Measurements from ENCODE around the gene NT5DC3.
"Not testable (repeated sequence)": the region's sequence is repeated elsewhere in the genome, so short reads cannot be mapped to it uniquely, and the experiment has no call there.

NT5DC3 gene

GRCh38 chr12:103832048-103832997, 8.7 kb downstream of the NT5DC3 start:
- DNase-seq: no peak

DNA sequence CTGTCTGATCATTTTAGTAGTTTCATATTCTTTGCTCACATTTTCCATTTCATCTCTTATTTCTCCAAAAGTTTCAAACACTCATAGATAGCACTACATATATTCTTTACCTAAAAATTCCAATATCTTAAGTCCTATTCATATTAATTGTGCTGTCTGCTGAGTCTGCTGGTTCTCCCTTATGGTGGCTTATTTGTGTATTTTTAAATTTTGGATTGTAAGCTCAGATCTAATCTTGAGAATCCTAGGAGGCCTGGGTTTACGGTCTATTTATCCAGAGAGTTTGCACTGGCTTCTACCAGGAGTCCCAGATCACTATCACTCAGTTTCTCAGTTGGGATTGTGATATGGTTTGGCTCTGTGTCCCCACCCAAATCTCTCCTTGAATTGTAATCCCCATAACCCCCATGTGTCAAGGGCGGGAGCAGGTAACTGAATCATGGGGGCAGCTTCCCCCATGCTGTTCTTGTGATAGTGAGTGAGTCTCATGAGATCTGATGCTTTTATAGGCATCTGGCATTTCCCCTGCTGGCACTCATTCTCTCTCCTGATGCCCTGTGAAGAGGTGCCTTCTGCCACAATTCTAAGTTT, 10.2 kb downstream of the NT5DC3 start:
- no peak for DNase-seq

DNA sequence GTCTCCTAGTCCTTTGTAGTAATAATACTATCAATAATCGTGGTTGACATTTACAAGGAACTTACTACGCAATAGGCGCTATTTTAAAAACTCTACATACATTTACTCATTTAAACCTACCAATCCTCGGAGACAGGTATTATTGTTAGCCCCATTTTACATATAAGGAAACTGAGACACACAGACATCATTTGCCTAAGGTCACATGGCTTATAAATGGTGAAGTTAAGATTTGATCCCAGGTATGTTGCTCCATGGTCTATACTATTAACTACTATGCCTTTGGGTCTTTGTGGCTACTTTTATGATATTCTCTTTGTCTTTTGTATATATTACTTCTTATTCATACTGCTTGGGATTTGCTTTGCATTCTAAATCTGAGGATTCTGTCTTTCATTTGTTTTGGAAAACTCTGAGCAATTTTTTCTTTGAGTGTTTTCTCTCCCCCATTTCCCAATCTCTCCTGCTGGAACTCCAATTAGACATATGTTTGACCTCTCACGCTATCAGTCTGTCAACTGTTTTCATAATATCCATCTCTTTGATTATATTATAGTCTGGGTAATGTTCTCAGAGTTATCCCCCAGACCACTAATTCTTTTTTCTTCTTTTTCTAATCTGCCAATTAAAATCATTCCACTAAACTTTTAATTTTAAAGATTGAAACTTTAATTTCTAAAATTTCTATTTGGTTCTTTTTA, 10.9 kb downstream of the NT5DC3 start:
- DNase-seq: no peak

GRCh38 chr12:103829092-103829491, 11.9 kb downstream of the NT5DC3 start:
- DNase-seq: no peak

DNA sequence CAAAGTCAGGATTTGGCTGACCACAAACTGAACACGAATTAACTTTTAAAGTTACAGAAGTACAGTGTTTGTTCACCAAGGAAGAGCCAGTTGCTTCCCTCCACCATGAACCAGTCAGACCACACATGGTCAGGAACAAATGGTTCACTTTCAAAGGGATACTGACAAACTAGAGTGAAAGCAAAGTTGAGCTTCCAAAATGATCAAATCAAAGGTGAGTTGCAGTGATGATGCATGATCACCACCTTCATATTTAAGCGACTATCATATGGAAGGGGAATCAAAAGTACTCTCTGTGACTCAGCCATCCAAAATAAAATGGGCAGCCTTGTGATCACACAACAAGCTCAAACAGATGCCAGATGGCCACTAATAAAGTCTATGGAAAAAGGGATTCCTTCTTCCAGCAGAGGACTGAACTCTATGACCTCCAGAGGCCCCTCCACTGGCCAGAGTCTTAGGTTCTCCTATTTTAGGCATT, 13.1 kb downstream of the NT5DC3 start:
- DNase-seq: no peak

GRCh38 chr12:103824845-103825244, 16.2 kb downstream of the NT5DC3 start:
- no peak for DNase-seq

DNA sequence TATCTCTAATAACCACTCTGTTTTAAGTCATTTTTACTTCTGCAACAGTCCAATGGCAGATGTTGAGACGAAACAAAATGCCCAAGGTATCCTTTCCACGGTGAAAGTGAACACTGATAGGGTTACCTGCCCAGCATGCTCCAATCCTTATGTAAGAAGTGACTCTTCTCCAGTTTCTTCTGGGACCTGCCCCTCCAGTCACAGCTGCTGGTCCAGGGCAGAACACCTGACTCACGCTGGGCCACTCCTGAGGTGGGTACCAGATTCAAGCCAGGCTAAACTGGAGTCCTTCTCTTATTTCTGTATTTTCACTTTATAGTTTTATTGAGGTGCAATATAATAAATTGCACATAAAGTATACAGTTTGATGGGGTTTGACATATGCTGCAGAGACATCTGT, 16.7 kb downstream of the NT5DC3 start:
- DNase-seq: no peak

DNA sequence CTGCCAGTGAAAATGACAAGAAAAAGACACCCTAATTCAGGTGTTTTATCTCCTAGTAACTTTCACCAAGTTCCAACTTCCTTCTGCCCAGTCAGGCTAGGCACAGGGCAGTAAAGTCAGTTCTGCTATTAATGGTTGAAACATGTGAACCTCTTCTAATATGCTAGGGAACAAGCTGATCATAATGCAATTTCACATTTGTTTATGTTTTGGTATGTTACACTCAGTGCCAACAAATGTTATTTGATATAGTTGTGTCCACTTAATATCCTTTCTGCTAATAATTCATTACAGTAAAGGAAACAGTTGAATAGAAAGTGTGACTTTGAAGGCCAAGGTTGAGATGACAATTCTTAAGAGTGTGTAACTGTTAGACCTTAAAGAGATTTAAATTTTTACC, 17.2 kb downstream of the NT5DC3 start:
- DNase-seq: no peak

GRCh38 chr12:103821773-103822172, 19.3 kb downstream of the NT5DC3 start:
- no peak for DNase-seq

DNA sequence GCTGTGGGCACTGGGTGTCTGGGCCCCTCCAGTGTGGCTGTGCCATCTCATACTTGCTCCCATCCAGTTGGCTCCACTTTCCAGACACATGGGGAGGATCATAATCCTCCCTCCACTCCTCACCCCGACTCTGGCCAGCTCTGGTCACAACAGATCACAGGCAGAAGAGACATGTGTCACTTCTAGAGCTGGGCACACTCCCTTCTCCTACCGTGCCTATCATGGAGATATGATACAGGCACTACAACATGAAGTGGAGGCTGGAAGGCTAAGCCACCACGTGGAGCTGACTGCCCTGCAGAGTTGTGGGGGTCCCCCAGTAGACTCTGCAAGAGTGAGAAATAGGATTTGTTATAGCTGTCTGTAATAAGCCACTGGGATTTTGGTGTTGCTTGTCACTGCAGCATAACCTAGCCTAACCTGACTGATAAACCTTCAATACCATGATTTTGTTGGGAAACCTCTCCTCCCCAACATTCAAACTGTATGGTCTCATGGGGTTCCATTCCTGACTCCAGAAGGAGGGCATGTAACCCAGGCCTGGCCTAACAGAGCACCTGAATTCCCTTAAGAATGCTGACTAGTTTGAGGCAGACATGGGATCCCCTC, 20.0 kb downstream of the NT5DC3 start:
- DNase-seq: no peak

GRCh38 chr12:103820361-103820760, 20.7 kb downstream of the NT5DC3 start:
- DNase-seq: no peak

DNA sequence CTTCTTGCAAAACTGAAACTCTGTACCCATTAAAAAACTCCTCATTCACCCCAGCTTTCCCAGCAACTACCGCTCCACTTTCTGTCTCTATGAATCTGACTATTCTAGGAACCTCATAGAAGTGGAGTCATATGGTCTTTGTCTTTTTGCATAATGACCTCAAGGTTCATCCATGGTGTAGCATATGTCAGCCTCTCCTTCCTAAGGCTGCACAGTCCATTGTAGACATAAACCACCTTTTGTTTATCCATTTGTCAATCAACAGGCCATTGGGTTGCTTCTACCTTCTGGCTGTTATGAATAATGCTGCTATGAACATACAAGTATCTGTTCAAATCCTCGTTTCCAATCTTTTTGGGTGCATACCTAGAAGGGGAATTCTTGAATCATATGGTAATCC, 21.1 kb downstream of the NT5DC3 start:
- no peak for DNase-seq

DNA sequence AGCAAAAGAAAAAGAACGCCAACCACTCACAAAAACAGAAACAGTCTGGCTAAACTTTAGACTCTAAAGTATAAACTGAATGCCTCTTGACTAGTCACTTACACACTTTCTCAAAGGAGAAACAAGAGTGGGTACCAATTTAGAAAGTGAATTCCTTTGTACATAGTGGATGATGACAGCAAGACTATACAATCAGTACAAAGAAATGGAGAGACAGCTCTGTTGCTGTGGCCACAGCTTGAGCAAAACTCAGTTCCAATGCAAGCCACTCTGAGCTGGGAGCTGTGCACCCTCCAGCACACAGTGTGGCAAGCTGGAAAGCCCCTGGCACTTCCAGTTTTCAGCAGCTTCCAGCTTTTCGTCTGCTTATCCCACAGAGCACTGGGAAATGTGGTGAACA, 21.7 kb downstream of the NT5DC3 start:
- no peak for DNase-seq

GRCh38 chr12:103817791-103818190, 23.2 kb downstream of the NT5DC3 start:
- no peak for DNase-seq

DNA sequence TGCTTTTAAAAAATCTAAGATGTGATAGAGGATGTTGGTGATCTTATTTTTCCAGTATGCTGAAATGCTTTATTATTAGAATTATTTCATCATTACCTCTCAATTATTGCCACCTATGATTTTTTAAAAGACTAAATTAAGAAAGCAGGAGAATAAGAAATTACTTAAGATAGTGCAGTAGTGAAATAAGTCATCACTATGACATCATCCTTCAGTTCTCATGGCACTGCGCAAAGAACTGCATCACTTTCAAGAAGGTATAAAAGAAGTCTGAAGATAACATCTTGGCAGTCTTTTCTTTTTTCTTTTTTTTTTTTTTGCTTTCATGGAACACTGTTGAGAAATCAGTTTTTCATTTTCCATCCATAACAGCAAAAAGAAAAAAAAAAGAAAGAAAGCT, 24.4 kb downstream of the NT5DC3 start:
- DNase-seq: no peak

- DNase-seq: no peak
Measured at GRCh38 chr12:103814436-103814835, 26.6 kb downstream of the NT5DC3 start.

DNA sequence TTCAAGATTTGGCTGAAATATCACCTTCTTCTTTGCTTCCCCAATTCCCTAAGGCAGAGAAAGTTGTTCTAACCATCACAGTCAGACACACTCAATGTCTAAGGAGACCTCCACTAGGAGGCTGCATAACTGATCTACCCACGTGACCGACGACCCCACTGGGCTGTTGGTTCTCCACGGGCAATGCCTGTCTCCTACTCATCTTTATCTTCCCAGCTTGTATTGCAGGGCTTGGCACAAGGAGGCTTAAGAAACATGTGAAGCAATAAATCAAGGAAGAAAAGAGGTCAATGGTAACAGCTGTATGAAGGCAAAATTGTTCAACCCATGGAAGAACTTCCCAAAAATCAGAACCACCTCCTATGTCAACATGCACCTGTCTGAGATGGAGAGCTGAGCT, 27.1 kb downstream of the NT5DC3 start:
- DNase-seq: no peak

- DNase-seq: no peak
Measured at GRCh38 chr12:103813426-103813825, 27.6 kb downstream of the NT5DC3 start.

DNA sequence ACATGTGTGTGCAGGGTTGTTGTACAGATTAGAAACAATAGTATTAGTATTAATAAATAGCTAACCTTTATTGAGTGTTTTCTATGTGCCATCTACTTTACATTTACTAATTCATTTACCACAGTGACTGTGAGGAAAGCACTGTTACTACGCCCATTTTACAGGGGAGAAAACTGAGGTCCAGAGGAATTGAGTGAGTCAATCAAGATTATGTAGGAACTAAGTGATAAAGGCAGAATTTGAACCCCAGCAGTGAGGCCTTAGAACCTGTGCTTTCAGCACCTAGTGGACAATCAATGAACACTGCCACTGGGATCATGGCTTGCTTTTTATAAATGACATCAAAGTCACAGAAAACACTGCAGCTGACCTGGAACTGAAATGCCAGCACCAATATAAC, 28.2 kb downstream of the NT5DC3 start:
- no peak for DNase-seq

DNA sequence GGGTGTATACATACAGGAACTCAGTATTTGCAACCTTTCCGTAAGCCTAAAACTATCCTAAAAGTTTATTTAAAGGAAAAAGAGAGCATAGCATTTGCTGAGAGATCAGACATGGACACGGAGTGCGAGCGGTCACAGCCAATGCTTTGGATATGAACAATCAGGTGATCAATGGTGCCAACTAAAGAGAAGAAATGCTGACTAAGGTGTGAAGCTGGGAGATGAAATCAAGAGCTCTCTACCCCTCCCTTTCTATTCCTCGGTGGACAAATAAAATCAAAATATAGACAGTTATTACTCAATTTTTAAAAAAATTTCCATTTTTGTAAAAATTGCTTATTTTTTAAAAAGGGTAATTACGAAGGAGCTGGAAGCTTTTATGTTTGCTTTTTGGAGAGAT, 29.2 kb downstream of the NT5DC3 start:
- DNase-seq: no peak

DNA sequence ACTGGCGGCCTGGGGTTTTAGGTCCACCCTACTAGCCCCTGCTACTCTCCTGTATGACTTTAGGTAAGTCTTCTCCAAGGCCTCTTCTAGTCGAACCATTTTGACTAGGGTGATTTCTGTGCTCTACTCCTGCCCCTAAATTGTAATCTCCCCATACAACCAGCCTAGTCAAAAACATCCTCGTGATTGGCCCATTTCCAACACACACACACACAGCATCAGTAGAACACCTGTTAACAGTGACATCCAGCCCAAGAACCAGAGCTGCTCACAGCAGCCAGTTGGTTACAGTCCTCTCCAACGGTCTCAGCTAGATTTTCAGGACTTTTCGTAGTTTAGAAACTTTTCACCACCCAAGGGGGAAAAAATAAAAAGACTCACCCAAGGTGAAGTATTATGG, 30.9 kb downstream of the NT5DC3 start:
- no peak for DNase-seq

- DNase-seq: not testable (repeated sequence)
Measured at GRCh38 chr12:103809639-103810038, 31.4 kb downstream of the NT5DC3 start.

GRCh38 chr12:103809154-103809553, 31.9 kb downstream of the NT5DC3 start:
- DNase-seq: no peak
